SU-DHL-6 (cell line): Measurements from ENCODE around the gene HS3ST3B1.

Experiments
- EZH2phosphoT487 ChIP-seq: fragments of 200-600 bp; sonication (generic), shearing (Covaris generic); conservative IDR thresholded peaks from 2 replicates; pipeline ENCODE4 v1.6.1; 2018; ENCODE audit warnings: mild to moderate bottlenecking, antibody characterized with exemption, low read length, moderate library complexity, mixed read lengths
- TF ChIP-seq, protein P1 (sequence below): fragments of 200-600 bp; sonication (generic); IDR thresholded peaks from one replicate; pipeline ENCODE4 v1.5.1; 2017; ENCODE audit warnings: antibody characterized with exemption, mild to moderate bottlenecking, low read length, moderate library complexity; ENCODE audit not compliant: insufficient read depth, poor library complexity, severe bottlenecking

DNA sequence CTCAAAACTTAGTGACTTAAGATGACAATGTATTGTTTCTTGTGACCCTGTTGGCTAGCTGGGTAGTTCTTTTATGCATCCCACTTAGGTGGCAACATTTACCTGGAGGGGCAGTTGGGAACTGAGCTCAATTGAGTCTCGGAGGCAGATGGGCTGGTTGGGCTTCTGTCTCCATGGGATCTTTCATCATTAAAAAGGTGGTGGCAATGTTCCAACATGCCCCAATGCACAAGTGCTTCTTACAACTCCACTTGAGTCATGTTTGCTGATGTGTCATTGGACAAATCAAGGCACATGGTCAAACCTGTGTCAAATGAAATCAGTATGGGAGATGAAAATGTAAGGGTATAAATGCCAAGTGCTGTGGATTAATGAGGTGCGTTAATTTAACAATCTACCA is 11.7 kb upstream of the HS3ST3B1 start:
- TF ChIP-seq, protein P1, sequence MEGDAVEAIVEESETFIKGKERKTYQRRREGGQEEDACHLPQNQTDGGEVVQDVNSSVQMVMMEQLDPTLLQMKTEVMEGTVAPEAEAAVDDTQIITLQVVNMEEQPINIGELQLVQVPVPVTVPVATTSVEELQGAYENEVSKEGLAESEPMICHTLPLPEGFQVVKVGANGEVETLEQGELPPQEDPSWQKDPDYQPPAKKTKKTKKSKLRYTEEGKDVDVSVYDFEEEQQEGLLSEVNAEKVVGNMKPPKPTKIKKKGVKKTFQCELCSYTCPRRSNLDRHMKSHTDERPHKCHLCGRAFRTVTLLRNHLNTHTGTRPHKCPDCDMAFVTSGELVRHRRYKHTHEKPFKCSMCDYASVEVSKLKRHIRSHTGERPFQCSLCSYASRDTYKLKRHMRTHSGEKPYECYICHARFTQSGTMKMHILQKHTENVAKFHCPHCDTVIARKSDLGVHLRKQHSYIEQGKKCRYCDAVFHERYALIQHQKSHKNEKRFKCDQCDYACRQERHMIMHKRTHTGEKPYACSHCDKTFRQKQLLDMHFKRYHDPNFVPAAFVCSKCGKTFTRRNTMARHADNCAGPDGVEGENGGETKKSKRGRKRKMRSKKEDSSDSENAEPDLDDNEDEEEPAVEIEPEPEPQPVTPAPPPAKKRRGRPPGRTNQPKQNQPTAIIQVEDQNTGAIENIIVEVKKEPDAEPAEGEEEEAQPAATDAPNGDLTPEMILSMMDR: no peak
- TF ChIP-seq EZH2phosphoT487: no peak
